Calu3 (cell line): Measurements from ENCODE around the gene CSRP2. TPM values are rescaled to one million over a fixed set of nuclear protein-coding genes. Genes with fewer than 3 reads are reported as not detected.
A peak's percentile ranks its signal among the peaks of the same experiment; 100 is the strongest.

Experiments
- BruUV-seq: library from RNA; stranded (reverse); fragments of 400-500 nt; replicated peaks from 2 replicates; lab custom pipeline; 2021; lab: Mats Ljungman, UMichigan
- CTCF ChIA-PET: fragments of 300-600 bp; sonication (Branson Sonifier 250); formaldehyde crosslinking; loops from one replicate; lab custom pipeline; 2022; ENCODE audit warnings: antibody characterized with exemption; lab: Charles Lee
- DNase-seq: peaks from one replicate; pipeline ENCODE4 v3.0.0; 2022
- H3K27ac Mint-ChIP-seq: one replicate; pipeline ENCODE4 v1.8.0; 2022; ENCODE audit warnings: mixed read lengths; ENCODE audit not compliant: unreplicated experiment
- H3K27me3 Mint-ChIP-seq: one replicate; pipeline ENCODE4 v1.8.0; 2022; ENCODE audit warnings: mixed read lengths; ENCODE audit not compliant: unreplicated experiment
- H3K36me3 Mint-ChIP-seq: one replicate; pipeline ENCODE4 v1.8.0; 2022; ENCODE audit warnings: mild to moderate bottlenecking, moderate library complexity, mixed read lengths; ENCODE audit not compliant: insufficient read depth, unreplicated experiment
- H3K4me1 Mint-ChIP-seq: one replicate; pipeline ENCODE4 v1.8.0; 2022; ENCODE audit warnings: mild to moderate bottlenecking, low read depth, mixed read lengths; ENCODE audit not compliant: unreplicated experiment
- H3K4me3 Mint-ChIP-seq: one replicate; pipeline ENCODE4 v1.8.0; 2022; ENCODE audit warnings: mild to moderate bottlenecking, low read depth, moderate library complexity, mixed read lengths; ENCODE audit not compliant: unreplicated experiment
- H3K9me3 Mint-ChIP-seq: one replicate; pipeline ENCODE4 v1.8.0; 2022; ENCODE audit warnings: low read depth, mixed read lengths; ENCODE audit not compliant: unreplicated experiment
- CTCF ChIP-seq: fragments of 200-600 bp; IDR thresholded peaks from one replicate; pipeline ENCODE4 v1.8.0; 2022; ENCODE audit warnings: antibody characterized with exemption; ENCODE audit not compliant: unreplicated experiment
- intact Hi-C: fragments of 100-400 bp; cut with micrococcal nuclease; formaldehyde crosslinking; loops from one replicate; pipeline ENCODE4 v1.10.0; 2022; ENCODE audit not compliant: unreplicated experiment
- total RNA-seq: library from RNA; stranded (reverse); gene quantifications from 2 replicates; pipeline ENCODE4 v1.2.3, GENCODE V29; 2022

The CSRP2 gene
- total RNA-seq, 1 experiment from 2014 or later, result 11.7 TPM

GRCh38 chr12:76881142-76881541 is 2.3 kb upstream of the CSRP2 start:
- Mint-ChIP-seq H3K27ac (no peak overlapping the region), H3K4me1 (peaks cover 16% of the 10 kb centered on the region), H3K27me3 (no peaks in the 10 kb centered on the region), H3K36me3 (peaks cover 20% of the 10 kb centered on the region), H3K4me3 (no peak overlapping the region), H3K9me3 (no peaks in the 10 kb centered on the region)
- intact Hi-C loops, result no loop called here
- no peak for DNase-seq
- TF ChIP-seq CTCF, result no peak
- CTCF ChIA-PET, result no interaction called here
- no TSS peak for BruUV-seq

- Mint-ChIP-seq H3K27ac (no peak overlapping the region), H3K36me3 (peaks cover 20% of the 10 kb centered on the region), H3K4me1 (peaks cover 16% of the 10 kb centered on the region), H3K27me3 (no peaks in the 10 kb centered on the region), H3K9me3 (no peaks in the 10 kb centered on the region), H3K4me3 (no peak overlapping the region)
- CTCF ChIA-PET, result no interaction called here
- no peak for DNase-seq
- no TSS peak for BruUV-seq
- no peak for TF ChIP-seq CTCF
- intact Hi-C loops, result no loop called here
These were observed 1.8 kb upstream of the CSRP2 start for GRCh38 chr12:76880519-76881023.

GRCh38 chr12:76879710-76880518 is 1.1 kb upstream of the CSRP2 start:
- CTCF ChIA-PET, result no interaction called here
- DNase-seq, result no peak
- BruUV-seq, result no TSS peak
- no peaks in the 10 kb centered on the region for H3K9me3 Mint-ChIP-seq
- H3K4me1 Mint-ChIP-seq, result peaks cover 16% of the 10 kb centered on the region
- H3K27ac Mint-ChIP-seq, result peak overlapping the region; percentile 77
- TF ChIP-seq CTCF, result no peak
- intact Hi-C loops, result loop anchor here (5.0 kb wide), 1 partner anchor 132 kb away; no protein-coding TSS in a partner anchor
- H3K4me3 Mint-ChIP-seq, result peak overlapping the region; percentile 77
- H3K36me3 Mint-ChIP-seq, result peaks cover 20% of the 10 kb centered on the region
- H3K27me3 Mint-ChIP-seq, result no peaks in the 10 kb centered on the region

GRCh38 chr12:76878099-76878898 is 520 bp downstream of the CSRP2 start:
- BruUV-seq, result TSS peak; percentile 48
- peak; percentile 34 for TF ChIP-seq CTCF
- Mint-ChIP-seq H3K27ac (peak overlapping the region; percentile 11), H3K27me3 (no peaks in the 10 kb centered on the region), H3K9me3 (no peaks in the 10 kb centered on the region), H3K36me3 (peaks cover 20% of the 10 kb centered on the region), H3K4me3 (peak overlapping the region; percentile 77), H3K4me1 (peaks cover 16% of the 10 kb centered on the region)
- intact Hi-C loops, result loop anchor here (5.0 kb wide), 1 partner anchor 134 kb away; no protein-coding TSS in a partner anchor
- CTCF ChIA-PET, result interaction anchor here (0.9 kb wide), 1 partner anchor 133 kb away, joined by 5 read pairs; no protein-coding TSS in a partner anchor
- DNase-seq, result peak; percentile 44
